H1 (cell line): Measurements from ENCODE around the gene MAMSTR. TPM values are rescaled to one million over a fixed set of nuclear protein-coding genes. Genes with fewer than 3 reads are reported as not detected.

Experiments used
- CTCF ChIA-PET: fragments of 300-600 bp; sonication (Branson Sonifier 250); formaldehyde crosslinking; loops from one replicate; lab custom pipeline; 2021; ENCODE audit not compliant: partially characterized antibody; lab: Charles Lee
- POLR2A ChIA-PET: fragments of 300-600 bp; sonication (Branson Sonifier 250); formaldehyde crosslinking; loops from one replicate; lab custom pipeline; 2021; ENCODE audit warnings: inconsistent platforms; ENCODE audit not compliant: partially characterized antibody; lab: Charles Lee
- DNase-seq, 2 experiments: peaks; one replicate each; pipeline versions ENCODE4 v3.0.0 to v3.0.0-alpha.2; 2010 to 2022; ENCODE audit warnings: low spot score in 2 of 2, low read depth in 1 of 2, mixed read lengths in 1 of 2
- FAIRE-seq: peaks from 2 replicates; lab custom pipeline; 2011; peaks lifted over from hg19 to GRCh38; lab: Jason Lieb, UNC
- H2AFZ ChIP-seq: 2 replicates; pipeline ENCODE4 v1.8.1; 2012; ENCODE audit warnings: low read length, inconsistent platforms
- H2AK5ac ChIP-seq: 2 replicates; pipeline ENCODE4 v1.6.1; 2013; ENCODE audit warnings: low read depth, low read length
- H2BK120ac ChIP-seq: replicated peaks from 2 replicates; pipeline ENCODE3; 2013; ENCODE audit warnings: low read depth, low read length, inconsistent platforms
- H2BK12ac ChIP-seq: 2 replicates; pipeline ENCODE4 v1.6.1; 2013; ENCODE audit warnings: low read depth, low read length
- H2BK15ac ChIP-seq: 2 replicates; pipeline ENCODE4 v1.6.1; 2013; ENCODE audit warnings: low read length
- H2BK20ac ChIP-seq: 2 replicates; pipeline ENCODE4 v1.6.1; 2013; ENCODE audit warnings: low read length
- H2BK5ac ChIP-seq: 2 replicates; pipeline ENCODE4 v1.6.1; 2013; ENCODE audit warnings: low read depth, low read length
- H3K14ac ChIP-seq: 2 replicates; pipeline ENCODE4 v1.6.1; 2013; ENCODE audit warnings: inconsistent platforms; ENCODE audit not compliant: insufficient read length
- H3K18ac ChIP-seq: 2 replicates; pipeline ENCODE4 v1.6.1; 2013; ENCODE audit warnings: low read length; ENCODE audit errors: extremely low read depth
- H3K23ac ChIP-seq: 2 replicates; pipeline ENCODE4 v1.6.1; 2013; ENCODE audit warnings: inconsistent platforms; ENCODE audit not compliant: insufficient read length
- H3K23me2 ChIP-seq: 2 replicates; pipeline ENCODE4 v1.6.1; 2013; ENCODE audit warnings: low read depth, low read length
- H3K27ac ChIP-seq: 2 replicates; pipeline ENCODE4 v1.6.1; 2011; ENCODE audit warnings: low read depth, low read length, inconsistent platforms
- H3K27me3 ChIP-seq, 4 experiments: replicated peaks in 1 of 4; 1 replicate in 1 of 4; 2 replicates in 3 of 4; pipeline versions ENCODE4 v1.6.1 to v1.8.1; 2011 to 2013; ENCODE audit warnings: low read length in 3 of 4, mild to moderate bottlenecking in 3 of 4, inconsistent platforms in 2 of 4, mixed read lengths in 2 of 4, moderate library complexity in 1 of 4; ENCODE audit not compliant: control insufficient read depth in 3 of 4, insufficient read depth in 3 of 4; ENCODE audit errors: extremely low read depth in 1 of 4
- H3K36me3 ChIP-seq, 4 experiments: 2 replicates each; pipeline versions ENCODE4 v1.6.1 to v1.8.1; 2011 to 2013; ENCODE audit warnings: mild to moderate bottlenecking in 4 of 4, low read length in 3 of 4, moderate library complexity in 2 of 4, control low read depth in 1 of 4, inconsistent platforms in 1 of 4; ENCODE audit not compliant: insufficient read depth in 4 of 4, control insufficient read depth in 2 of 4
- H3K4ac ChIP-seq: replicated peaks from 2 replicates; pipeline ENCODE3; 2013; ENCODE audit warnings: low read length, low read depth, mixed read lengths, inconsistent platforms; ENCODE audit not compliant: insufficient read length
- H3K4me1 ChIP-seq, 4 experiments: replicated peaks in 1 of 4; 1 replicate in 1 of 4; 2 replicates in 3 of 4; pipeline versions ENCODE4 v1.6.1 to v1.8.1; 2011 to 2013; ENCODE audit warnings: low read length in 3 of 4, inconsistent platforms in 2 of 4, mixed read lengths in 1 of 4; ENCODE audit not compliant: insufficient read depth in 4 of 4, control insufficient read depth in 3 of 4
- H3K4me2 ChIP-seq, 2 experiments: 2 replicates each; pipeline versions ENCODE4 v1.6.1 to v1.8.1; 2011 to 2013; ENCODE audit warnings: low read depth in 2 of 2, low read length in 2 of 2, control low read depth in 1 of 2, inconsistent platforms in 1 of 2, mild to moderate bottlenecking in 1 of 2; ENCODE audit not compliant: insufficient read depth in 1 of 2
- H3K4me3 ChIP-seq, 4 experiments: fragments of 200-600, 300-600 bp in 1 of 4; sonication (generic), shearing (Covaris generic), sonication (Bioruptor Twin) in 1 of 4; 2 replicates each; pipeline versions ENCODE4 v1.5.1 to v1.8.1; 2011 to 2016; ENCODE audit warnings: low read length in 4 of 4, low read depth in 3 of 4, control low read depth in 2 of 4, inconsistent platforms in 2 of 4, mild to moderate bottlenecking in 2 of 4, mixed read lengths in 1 of 4, moderate library complexity in 1 of 4; ENCODE audit not compliant: insufficient read depth in 2 of 4; ENCODE audit errors: extremely low read depth in 1 of 4
- H3K56ac ChIP-seq: replicated peaks from 2 replicates; pipeline ENCODE3; 2013; ENCODE audit warnings: low read depth, mild to moderate bottlenecking, mixed read lengths, low read length, inconsistent platforms; ENCODE audit not compliant: insufficient read length
- H3K79me1 ChIP-seq: 2 replicates; pipeline ENCODE4 v1.6.1; 2013; ENCODE audit warnings: low read depth, low read length, control low read depth
- H3K79me2 ChIP-seq, 2 experiments: 2 replicates each; pipeline versions ENCODE4 v1.6.1 to v1.8.1; 2012 to 2013; ENCODE audit warnings: low read length in 2 of 2, mild to moderate bottlenecking in 2 of 2, inconsistent platforms in 1 of 2; ENCODE audit not compliant: insufficient read depth in 2 of 2, control insufficient read depth in 1 of 2
- H3K9ac ChIP-seq, 4 experiments: replicated peaks in 1 of 4; 1 replicate in 1 of 4; 2 replicates in 3 of 4; pipeline versions ENCODE4 v1.6.1 to v1.8.1; 2011 to 2013; ENCODE audit warnings: low read depth in 3 of 4, low read length in 3 of 4, control low read depth in 2 of 4, mild to moderate bottlenecking in 2 of 4, moderate library complexity in 2 of 4, inconsistent platforms in 1 of 4; ENCODE audit errors: extremely low read depth in 1 of 4
- H3K9me3 ChIP-seq, 2 experiments: 2 replicates each; pipeline versions ENCODE4 v1.6.1 to v1.8.1; 2012 to 2013; ENCODE audit warnings: mild to moderate bottlenecking in 2 of 2, moderate library complexity in 2 of 2, control low read depth in 1 of 2, inconsistent platforms in 1 of 2, low read depth in 1 of 2, low read length in 1 of 2, mixed read lengths in 1 of 2; ENCODE audit not compliant: insufficient read depth in 2 of 2
- H4K20me1 ChIP-seq, 2 experiments: replicated peaks in 1 of 2; 2 replicates each; pipeline versions ENCODE3 to v1.8.1; 2011 to 2013; ENCODE audit warnings: inconsistent platforms in 2 of 2, low read length in 2 of 2, mild to moderate bottlenecking in 1 of 2; ENCODE audit not compliant: insufficient read depth in 2 of 2, control insufficient read depth in 1 of 2
- H4K5ac ChIP-seq: 2 replicates; pipeline ENCODE4 v1.6.1; 2013; ENCODE audit warnings: low read length, low read depth, mixed read lengths, inconsistent platforms; ENCODE audit not compliant: insufficient read length
- H4K8ac ChIP-seq: 2 replicates; pipeline ENCODE4 v1.8.0; 2013; ENCODE audit warnings: mild to moderate bottlenecking, moderate library complexity, low read length, inconsistent platforms; ENCODE audit not compliant: insufficient read depth; ENCODE audit errors: extremely low read depth
- H4K91ac ChIP-seq: replicated peaks from 2 replicates; pipeline ENCODE3; 2013; ENCODE audit warnings: low read length, mixed read lengths, inconsistent platforms; ENCODE audit not compliant: insufficient read length
- POLR2A ChIP-seq, 2 experiments: IDR thresholded peaks; 1 replicate in 1 of 2; 2 replicates in 1 of 2; pipeline ENCODE4 v1.6.1; 2011; ENCODE audit warnings: low read depth in 2 of 2, low read length in 2 of 2, mild to moderate bottlenecking in 2 of 2; ENCODE audit errors: control extremely low read depth in 1 of 2
- SUZ12 ChIP-seq: fragments of 200-600 bp; sonication (generic); IDR thresholded peaks from 2 replicates; pipeline ENCODE4 v1.6.1; 2012; ENCODE audit warnings: mild to moderate bottlenecking, inconsistent platforms, low read length, moderate library complexity, mixed read lengths
- WGBS, 2 experiments: shearing (Covaris generic) in 1 of 2; methylation state at CpG; one replicate each; pipeline versions ENCODE4 v1.1.6 to v1.1.7; 2013 to 2015; ENCODE audit warnings: low lambda C conversion rate in 2 of 2, mixed read lengths in 2 of 2, inconsistent platforms in 1 of 2, low coverage in 1 of 2, missing lambda C conversion rate in 1 of 2; ENCODE audit not compliant: insufficient replicate concordance in 2 of 2, insufficient coverage in 1 of 2, insufficient read length in 1 of 2; ENCODE audit errors: extremely low coverage in 1 of 2, missing lambda C conversion rate in 1 of 2; 5-methylcytosine and 5-hydroxymethylcytosine counted together
- polyA plus RNA-seq, 7 experiments: library from polyadenylated mRNA; depleted of rRNA in 3 of 7; stranded (reverse) in 5 of 7; unstranded in 2 of 7; fragments of >200 nt in 5 of 7; fragments of 200-250 nt in 2 of 7; gene quantifications; 1 replicate in 5 of 7; 2 replicates in 1 of 7; 4 replicates in 1 of 7; pipeline versions ENCODE4 v1.2.1 to v1.2.3, GENCODE V29; 2011 to 2013; ENCODE audit warnings: missing spikeins in 2 of 7, mixed read lengths in 2 of 7
- total RNA-seq: library from RNA; stranded (reverse); fragmentation: NEBNext Ultra II Directional; extraction: Animal tissue kit (Norgen Biotek cat#: 25700); gene quantifications from 2 replicates; pipeline ENCODE4 v1.2.1, GENCODE V29; 2021

Gene MAMSTR
- total and polyA plus RNA-seq, 2 of the 8 experiments (the other 6 are each of a cell fraction or from before 2014, with no cell fraction given), result 2.0 to 2.3 TPM

- Histone ChIP-seq H3K56ac (no peak within 1 kb of the TSS), H3K79me1 (no peaks in the 10 kb centered on the region), H3K9ac (no peak within 1 kb of the TSS), H3K23me2 (peaks cover 24% of the 10 kb centered on the region; the same call in 1 of the 2 replicates), H2BK20ac (peak within 1 kb of the TSS; percentile 93; the same call in 1 of the 2 replicates), H3K27ac (no peak within 1 kb of the TSS), H3K4me2 (peak within 1 kb of the TSS; percentile 18 to 38; a peak in 2 of 4 replicates), H3K4me3 (peak within 1 kb of the TSS in 1 of 4 experiments; percentile 15; a peak in 1 of 8 replicates), H2AK5ac (no peak within 1 kb of the TSS), H3K9me3 (peaks cover 0 to 3% of the 10 kb centered on the region in 2 experiments; a peak in 1 of 4 replicates), H2BK15ac (peak within 1 kb of the TSS; percentile 81; the same call in 1 of the 2 replicates), H4K8ac (peak within 1 kb of the TSS; percentile 90), H3K18ac (peak within 1 kb of the TSS; percentile 71), H2BK120ac (no peak within 1 kb of the TSS), H2AFZ (peak within 1 kb of the TSS; percentile 73; the same call in 1 of the 2 replicates), H3K4ac (peak within 1 kb of the TSS; percentile 91), H4K20me1 (peaks cover 0 to 4% of the 10 kb centered on the region in 2 experiments), H3K23ac (no peak within 1 kb of the TSS), H3K79me2 (no peaks in the 10 kb centered on the region; a peak in 1 of 4 replicates), H3K4me1 (peaks cover 2 to 23% (median 19%) of the 10 kb centered on the region in 4 experiments), H3K27me3 (peaks cover 0 to 5% (median 3%) of the 10 kb centered on the region in 4 experiments; a peak in 2 of 7 replicates), H3K14ac (no peak within 1 kb of the TSS), H3K36me3 (no peaks in the 10 kb centered on the region), H2BK5ac (peak within 1 kb of the TSS; percentile 91; the same call in 1 of the 2 replicates), H2BK12ac (peak within 1 kb of the TSS; percentile 95; the same call in 1 of the 2 replicates), H4K91ac (peak within 1 kb of the TSS; percentile 91), H4K5ac (no peak within 1 kb of the TSS)
- DNase-seq, result no peak
- CTCF ChIA-PET, result interaction anchor here (1.5 to 5.8 kb wide), 8 partner anchors 21 to 139 kb away, joined by 5 to 59 read pairs (median 22); partner anchors contain the start of genes CA11 and FUT2
- FAIRE-seq, result no peak
- POLR2A ChIA-PET, result interaction anchor here (0.8 to 2.0 kb wide), 7 partner anchors 9 to 241 kb away, joined by 3 to 16 read pairs (median 3); partner anchors contain the start of genes CA11 and FUT2
- 70% methylated on average over 21 of the region's 25 CpGs; no CpG with 5 or more reads in 1 of the 2 experiments for WGBS, 2 experiments
- TF ChIP-seq POLR2A (IDR thresholded peaks at IDR 0.05; ENCODE audit: control extremely low read depth in 1 of 2, low read depth in 2 of 2, low read length in 2 of 2) (no peak), SUZ12 (no peak)
Measured at GRCh38 chr19:48672994-48673393, 46.5 kb downstream of the MAMSTR start, which contains the start of gene NTN5. Gene NTN5, minus strand, starts transcription at chr19:48673017. Its CDS starts 2,031 bp downstream, at chr19:48670986.
